Measurements from ENCODE around the gene NMT1.

DNA sequence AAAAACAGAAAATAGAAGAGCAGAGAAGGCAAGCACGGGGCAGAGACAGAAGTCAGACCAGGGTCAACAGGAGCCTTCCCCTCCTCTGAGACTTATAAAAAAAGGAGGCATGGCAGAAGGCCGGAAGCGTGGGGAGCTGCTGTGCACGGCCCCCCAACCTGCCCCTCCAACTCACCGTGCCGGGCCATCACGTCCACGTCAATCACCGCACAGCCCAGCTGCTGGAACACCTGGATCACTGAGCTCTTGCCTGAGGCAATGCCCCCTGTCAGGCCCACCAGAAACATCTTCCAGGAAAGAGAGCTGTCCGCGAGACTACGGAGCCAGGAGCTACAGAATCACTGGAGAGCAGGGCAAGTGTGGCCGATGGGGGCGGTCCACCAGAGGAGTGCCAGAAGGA lies 26.5 kb upstream of the NMT1 start:
- TF ChIP-seq REST (tag by site-specific recombination; IDR thresholded peaks at IDR 0.05): no peak
- TF ChIP-seq ZNF530 (tag by site-specific recombination; IDR thresholded peaks at IDR 0.05; ENCODE audit: low read depth): no peak
- TF ChIP-seq, protein P1, sequence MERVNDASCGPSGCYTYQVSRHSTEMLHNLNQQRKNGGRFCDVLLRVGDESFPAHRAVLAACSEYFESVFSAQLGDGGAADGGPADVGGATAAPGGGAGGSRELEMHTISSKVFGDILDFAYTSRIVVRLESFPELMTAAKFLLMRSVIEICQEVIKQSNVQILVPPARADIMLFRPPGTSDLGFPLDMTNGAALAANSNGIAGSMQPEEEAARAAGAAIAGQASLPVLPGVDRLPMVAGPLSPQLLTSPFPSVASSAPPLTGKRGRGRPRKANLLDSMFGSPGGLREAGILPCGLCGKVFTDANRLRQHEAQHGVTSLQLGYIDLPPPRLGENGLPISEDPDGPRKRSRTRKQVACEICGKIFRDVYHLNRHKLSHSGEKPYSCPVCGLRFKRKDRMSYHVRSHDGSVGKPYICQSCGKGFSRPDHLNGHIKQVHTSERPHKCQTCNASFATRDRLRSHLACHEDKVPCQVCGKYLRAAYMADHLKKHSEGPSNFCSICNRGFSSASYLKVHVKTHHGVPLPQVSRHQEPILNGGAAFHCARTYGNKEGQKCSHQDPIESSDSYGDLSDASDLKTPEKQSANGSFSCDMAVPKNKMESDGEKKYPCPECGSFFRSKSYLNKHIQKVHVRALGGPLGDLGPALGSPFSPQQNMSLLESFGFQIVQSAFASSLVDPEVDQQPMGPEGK (tag by site-specific recombination; IDR thresholded peaks at IDR 0.05): no peak
- no peak for TF ChIP-seq GLIS2 (tag by site-specific recombination; IDR thresholded peaks at IDR 0.05)
- no peak for TF ChIP-seq ZNF776 (tag by site-specific recombination; IDR thresholded peaks at IDR 0.05; ENCODE audit: borderline replicate concordance)
- TF ChIP-seq, protein P2, sequence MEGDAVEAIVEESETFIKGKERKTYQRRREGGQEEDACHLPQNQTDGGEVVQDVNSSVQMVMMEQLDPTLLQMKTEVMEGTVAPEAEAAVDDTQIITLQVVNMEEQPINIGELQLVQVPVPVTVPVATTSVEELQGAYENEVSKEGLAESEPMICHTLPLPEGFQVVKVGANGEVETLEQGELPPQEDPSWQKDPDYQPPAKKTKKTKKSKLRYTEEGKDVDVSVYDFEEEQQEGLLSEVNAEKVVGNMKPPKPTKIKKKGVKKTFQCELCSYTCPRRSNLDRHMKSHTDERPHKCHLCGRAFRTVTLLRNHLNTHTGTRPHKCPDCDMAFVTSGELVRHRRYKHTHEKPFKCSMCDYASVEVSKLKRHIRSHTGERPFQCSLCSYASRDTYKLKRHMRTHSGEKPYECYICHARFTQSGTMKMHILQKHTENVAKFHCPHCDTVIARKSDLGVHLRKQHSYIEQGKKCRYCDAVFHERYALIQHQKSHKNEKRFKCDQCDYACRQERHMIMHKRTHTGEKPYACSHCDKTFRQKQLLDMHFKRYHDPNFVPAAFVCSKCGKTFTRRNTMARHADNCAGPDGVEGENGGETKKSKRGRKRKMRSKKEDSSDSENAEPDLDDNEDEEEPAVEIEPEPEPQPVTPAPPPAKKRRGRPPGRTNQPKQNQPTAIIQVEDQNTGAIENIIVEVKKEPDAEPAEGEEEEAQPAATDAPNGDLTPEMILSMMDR (tag by site-specific recombination; IDR thresholded peaks at IDR 0.05): no peak
- TF ChIP-seq ZNF560 (tag by site-specific recombination; IDR thresholded peaks at IDR 0.05; ENCODE audit: borderline replicate concordance): no peak
- no peak for TF ChIP-seq ZNF629 (tag by site-specific recombination; IDR thresholded peaks at IDR 0.05)
- TF ChIP-seq SP7 (tag by site-specific recombination; IDR thresholded peaks at IDR 0.05): no peak
- TF ChIP-seq ZNF23 (tag by site-specific recombination; IDR thresholded peaks at IDR 0.05; ENCODE audit: borderline replicate concordance): no peak
- TF ChIP-seq, protein P3, sequence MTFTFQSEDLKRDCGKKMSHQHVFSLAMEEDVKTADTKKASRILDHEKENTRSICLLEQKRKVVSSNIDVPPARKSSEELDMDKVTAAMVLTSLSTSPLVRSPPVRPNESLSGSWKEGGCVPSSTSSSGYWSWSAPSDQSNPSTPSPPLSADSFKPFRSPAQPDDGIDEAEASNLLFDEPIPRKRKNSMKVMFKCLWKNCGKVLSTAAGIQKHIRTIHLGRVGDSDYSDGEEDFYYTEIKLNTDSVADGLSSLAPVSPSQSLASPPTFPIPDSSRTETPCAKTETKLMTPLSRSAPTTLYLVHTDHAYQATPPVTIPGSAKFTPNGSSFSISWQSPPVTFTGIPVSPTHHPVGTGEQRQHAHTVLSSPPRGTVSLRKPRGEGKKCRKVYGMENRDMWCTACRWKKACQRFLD (tag by site-specific recombination; IDR thresholded peaks at IDR 0.05): no peak
- no peak for TF ChIP-seq EGR2 (tag by site-specific recombination; IDR thresholded peaks at IDR 0.05; ENCODE audit: low read depth)
- no peak for TF ChIP-seq PRDM1 (tag by site-specific recombination; IDR thresholded peaks at IDR 0.05)

Measured in HEK293 (cell line).